GM12878 (cell line): ENCODE results near the gene CDC25C. TPM values are rescaled to one million over a fixed set of nuclear protein-coding genes. Genes with fewer than 3 reads are reported as not detected.

Experiments used
- ATAC-seq: fragments of 200-7000 bp; cut with Tn5 transposase; 3 replicates; pipeline ENCODE4 v1.9.1; 2020; ENCODE audit warnings: mild to moderate bottlenecking, moderate library complexity
- BruUV-seq: library from RNA; stranded (reverse); fragments of 400-500 nt; replicated peaks from 2 replicates; lab custom pipeline; 2021; lab: Mats Ljungman, UMichigan
- CTCF ChIA-PET: fragments of 300-600 bp; sonication (Branson Sonifier 250); formaldehyde crosslinking; extraction: SDS; loops from one replicate; lab custom pipeline; 2021; ENCODE audit warnings: inconsistent platforms; lab: Yijun Ruan, JAX
- POLR2A ChIA-PET: fragments of 350-600 bp; formaldehyde crosslinking; extraction: SDS; loops from one replicate; lab custom pipeline; 2021; ENCODE audit warnings: inconsistent platforms; lab: Charles Lee
- RAD21 ChIA-PET: fragments of 300-600 bp; sonication (Branson Sonifier 250); formaldehyde crosslinking; loops from one replicate; lab custom pipeline; 2023; ENCODE audit warnings: antibody characterized with exemption; ENCODE audit not compliant: unreplicated experiment; lab: Charles Lee
- SMC1A ChIA-PET: fragments of 300-600 bp; sonication (Branson Sonifier 250); formaldehyde crosslinking; loops from one replicate; lab custom pipeline; 2023; ENCODE audit not compliant: unreplicated experiment, uncharacterized antibody; lab: Charles Lee
- DNase-seq: peaks from one replicate; pipeline ENCODE4 v3.0.0-alpha.2; 2011; ENCODE audit warnings: low read depth, low spot score
- FAIRE-seq: peaks from 3 replicates; lab custom pipeline; 2011; peaks lifted over from hg19 to GRCh38; lab: Jason Lieb, UNC
- H2AFZ ChIP-seq: 2 replicates; pipeline ENCODE4 v1.6.0; 2011; ENCODE audit warnings: low read depth, low read length, control low read depth; ENCODE audit not compliant: control insufficient read depth
- H3K27ac ChIP-seq: 2 replicates; pipeline ENCODE4 v1.5.1; 2011; ENCODE audit warnings: control low read depth; ENCODE audit not compliant: control insufficient read depth, insufficient read depth
- H3K27me3 ChIP-seq, 2 experiments: replicated peaks in 1 of 2; 2 replicates each; pipeline versions ENCODE4 v1.6.0 to v1.6.1; 2011; ENCODE audit warnings: low read length in 1 of 2; ENCODE audit not compliant: control insufficient read depth in 2 of 2, insufficient read depth in 2 of 2
- H3K36me3 ChIP-seq, 2 experiments: 2 replicates each; pipeline ENCODE4 v1.5.1; 2011; ENCODE audit warnings: low read length in 1 of 2; ENCODE audit not compliant: control insufficient read depth in 2 of 2, insufficient read depth in 2 of 2
- H3K4me1 ChIP-seq: 2 replicates; pipeline ENCODE4 v1.6.1; 2011; ENCODE audit warnings: mild to moderate bottlenecking, low read length, moderate library complexity, mixed read lengths; ENCODE audit not compliant: control insufficient read depth, insufficient read depth
- H3K4me2 ChIP-seq: 2 replicates; pipeline ENCODE4 v1.6.0; 2011; ENCODE audit warnings: control low read depth; ENCODE audit not compliant: control insufficient read depth, insufficient read depth
- H3K4me3 ChIP-seq: fragments of 200-600 bp; sonication (generic); 2 replicates; pipeline ENCODE4 v1.5.1; 2016
- H3K79me2 ChIP-seq: 2 replicates; pipeline ENCODE4 v1.6.0; 2011; ENCODE audit warnings: low read length; ENCODE audit not compliant: control insufficient read depth, insufficient read depth
- H3K9ac ChIP-seq: 2 replicates; pipeline ENCODE4 v1.8.0; 2011; ENCODE audit warnings: low read length, control low read depth, mixed read lengths; ENCODE audit not compliant: control insufficient read depth, insufficient read depth
- H3K9me3 ChIP-seq: replicated peaks from 3 replicates; pipeline ENCODE4 v1.5.1; 2011; ENCODE audit warnings: mild to moderate bottlenecking, low read length; ENCODE audit not compliant: control insufficient read depth, insufficient read depth
- H4K20me1 ChIP-seq: 2 replicates; pipeline ENCODE4 v1.6.0; 2011; ENCODE audit not compliant: control insufficient read depth, insufficient read depth
- CBX5 ChIP-seq: sonication (generic); IDR thresholded peaks from 2 replicates; pipeline ENCODE4 v1.6.1; 2016; ENCODE audit warnings: low read depth, moderate library complexity, mild to moderate bottlenecking, inconsistent platforms
- CREM ChIP-seq: IDR thresholded peaks from 2 replicates; pipeline ENCODE4 v1.6.1; 2014; ENCODE audit warnings: antibody characterized with exemption, low read depth
- HCFC1 ChIP-seq: fragments of 150-350 bp; IDR thresholded peaks from 2 replicates; pipeline ENCODE4 v1.6.1; 2014; ENCODE audit warnings: low read length
- IRF4 ChIP-seq: IDR thresholded peaks from 2 replicates; pipeline ENCODE4 v1.6.1; 2011; ENCODE audit warnings: low read depth, low read length
- JUNB ChIP-seq: IDR thresholded peaks from 2 replicates; pipeline ENCODE4 v1.6.1; 2016; ENCODE audit warnings: antibody characterized with exemption, mild to moderate bottlenecking
- KDM1A ChIP-seq: fragments of 200-600 bp; sonication (generic); IDR thresholded peaks from 2 replicates; pipeline ENCODE4 v1.6.1; 2016; ENCODE audit warnings: borderline replicate concordance
- MYB ChIP-seq: fragments of 150-350 bp; IDR thresholded peaks from 2 replicates; pipeline ENCODE4 v1.6.1; 2014; ENCODE audit warnings: mild to moderate bottlenecking, low read depth, low read length, borderline replicate concordance
- MYC ChIP-seq: IDR thresholded peaks from 2 replicates; pipeline ENCODE4 v1.6.1; 2011; ENCODE audit warnings: mild to moderate bottlenecking, low read length, moderate library complexity, inconsistent platforms; ENCODE audit not compliant: insufficient read depth, insufficient replicate concordance, insufficient read length, severe bottlenecking
- ZZZ3 ChIP-seq: IDR thresholded peaks from 2 replicates; pipeline ENCODE4 v1.6.1; 2011; ENCODE audit warnings: low read depth; ENCODE audit not compliant: control insufficient read depth, insufficient read length
- WGBS: methylation state at CpG from one replicate; pipeline ENCODE4 v1.1.6; 2016; ENCODE audit warnings: low lambda C conversion rate; ENCODE audit not compliant: insufficient replicate concordance, insufficient coverage; ENCODE audit errors: missing lambda C conversion rate; 5-methylcytosine and 5-hydroxymethylcytosine counted together
- in situ Hi-C: fragments of 300-500 bp; cut with MboI; formaldehyde crosslinking; loops from 9 replicates; pipeline ENCODE4 v1.14.3; 2018; ENCODE audit warnings: mixed read lengths
- intact Hi-C: fragments of 100-400 bp; cut with micrococcal nuclease; formaldehyde crosslinking; loops from one replicate; pipeline ENCODE4 v1.14.2; 2022; ENCODE audit not compliant: unreplicated experiment
- polyA plus RNA-seq, 11 experiments: library from polyadenylated mRNA; depleted of rRNA in 4 of 11; unstranded in 6 of 11; stranded (reverse) in 5 of 11; fragments of >200 nt; fragmentation: Nextera tagmentation in 4 of 11; fragmentation: Illumina TruSeq in 1 of 11; extraction: Ambion mirVana in 4 of 11; extraction: Trizol in 1 of 11; gene quantifications; 1 replicate in 1 of 11; 2 replicates in 10 of 11; pipeline versions ENCODE4 v1.2.1 to v1.2.3, GENCODE V29; 2011 to 2016; ENCODE audit warnings: inconsistent platforms in 2 of 11, missing spikeins in 2 of 11, low read depth in 1 of 11
- total RNA-seq, 4 experiments: library from RNA; depleted of rRNA in 3 of 4; stranded (reverse); fragments of >200 nt in 3 of 4; fragmentation: Illumina TruSeq in 1 of 4; extraction: Trizol in 1 of 4; gene quantifications; 2 replicates each; pipeline versions ENCODE4 v1.2.1 to v1.2.3, GENCODE V29; 2013 to 2021
- TF ChIP-seq, protein P1 (sequence below): IDR thresholded peaks from 2 replicates; pipeline ENCODE4 v1.6.1; 2012; ENCODE audit warnings: mild to moderate bottlenecking, low read depth, low read length
- TF ChIP-seq, protein P2 (sequence below): fragments of 450-650 bp; IDR thresholded peaks from 2 replicates; pipeline ENCODE4 v1.6.1; 2016; ENCODE audit warnings: mild to moderate bottlenecking
- TF ChIP-seq, protein P3 (sequence below): fragments of 450-650 bp; IDR thresholded peaks from 2 replicates; pipeline ENCODE4 v1.6.1; 2016; ENCODE audit warnings: mild to moderate bottlenecking
- TF ChIP-seq, protein P4 (sequence below): IDR thresholded peaks from 2 replicates; pipeline ENCODE4 v1.6.1; 2011; ENCODE audit warnings: mild to moderate bottlenecking, low read depth, low read length, moderate library complexity; ENCODE audit not compliant: insufficient replicate concordance
- TF ChIP-seq, protein P5 (sequence below): fragments of 450-650 bp; IDR thresholded peaks from 2 replicates; pipeline ENCODE4 v1.6.1; 2017; ENCODE audit warnings: mild to moderate bottlenecking

The CDC25C gene
- total and polyA plus RNA-seq, 10 of the 15 experiments (the other 5 are each of a cell fraction or from before 2014, with no cell fraction given) = 9.2 to 30.7 (median 14.9) TPM

DNA sequence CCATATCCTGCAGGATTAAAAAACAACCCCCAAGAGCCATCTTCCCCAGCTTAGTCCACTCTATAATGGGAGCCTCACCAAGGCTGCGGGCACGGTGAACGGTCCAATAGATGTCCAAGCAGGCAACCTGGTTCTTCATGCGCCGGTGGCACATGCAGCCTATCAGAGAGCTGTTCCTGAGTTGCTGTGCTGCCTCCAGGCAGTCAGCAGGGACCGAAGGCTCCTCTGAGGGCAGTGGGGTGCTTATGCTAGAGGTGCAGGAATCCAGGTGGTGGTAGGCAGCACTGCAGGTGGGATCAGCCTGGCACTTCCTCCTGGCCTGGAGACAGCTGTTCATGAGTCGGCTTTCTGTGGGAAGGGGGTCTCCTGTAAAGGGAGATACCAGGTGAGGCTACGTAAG lies 67.4 kb downstream of the CDC25C start (continued):
- TF ChIP-seq MYB (no peak), CBX5 (no peak), KDM1A (no peak), CREM (no peak)
- TF ChIP-seq, protein P1, sequence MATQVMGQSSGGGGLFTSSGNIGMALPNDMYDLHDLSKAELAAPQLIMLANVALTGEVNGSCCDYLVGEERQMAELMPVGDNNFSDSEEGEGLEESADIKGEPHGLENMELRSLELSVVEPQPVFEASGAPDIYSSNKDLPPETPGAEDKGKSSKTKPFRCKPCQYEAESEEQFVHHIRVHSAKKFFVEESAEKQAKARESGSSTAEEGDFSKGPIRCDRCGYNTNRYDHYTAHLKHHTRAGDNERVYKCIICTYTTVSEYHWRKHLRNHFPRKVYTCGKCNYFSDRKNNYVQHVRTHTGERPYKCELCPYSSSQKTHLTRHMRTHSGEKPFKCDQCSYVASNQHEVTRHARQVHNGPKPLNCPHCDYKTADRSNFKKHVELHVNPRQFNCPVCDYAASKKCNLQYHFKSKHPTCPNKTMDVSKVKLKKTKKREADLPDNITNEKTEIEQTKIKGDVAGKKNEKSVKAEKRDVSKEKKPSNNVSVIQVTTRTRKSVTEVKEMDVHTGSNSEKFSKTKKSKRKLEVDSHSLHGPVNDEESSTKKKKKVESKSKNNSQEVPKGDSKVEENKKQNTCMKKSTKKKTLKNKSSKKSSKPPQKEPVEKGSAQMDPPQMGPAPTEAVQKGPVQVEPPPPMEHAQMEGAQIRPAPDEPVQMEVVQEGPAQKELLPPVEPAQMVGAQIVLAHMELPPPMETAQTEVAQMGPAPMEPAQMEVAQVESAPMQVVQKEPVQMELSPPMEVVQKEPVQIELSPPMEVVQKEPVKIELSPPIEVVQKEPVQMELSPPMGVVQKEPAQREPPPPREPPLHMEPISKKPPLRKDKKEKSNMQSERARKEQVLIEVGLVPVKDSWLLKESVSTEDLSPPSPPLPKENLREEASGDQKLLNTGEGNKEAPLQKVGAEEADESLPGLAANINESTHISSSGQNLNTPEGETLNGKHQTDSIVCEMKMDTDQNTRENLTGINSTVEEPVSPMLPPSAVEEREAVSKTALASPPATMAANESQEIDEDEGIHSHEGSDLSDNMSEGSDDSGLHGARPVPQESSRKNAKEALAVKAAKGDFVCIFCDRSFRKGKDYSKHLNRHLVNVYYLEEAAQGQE = no peak
- TF ChIP-seq, protein P2, sequence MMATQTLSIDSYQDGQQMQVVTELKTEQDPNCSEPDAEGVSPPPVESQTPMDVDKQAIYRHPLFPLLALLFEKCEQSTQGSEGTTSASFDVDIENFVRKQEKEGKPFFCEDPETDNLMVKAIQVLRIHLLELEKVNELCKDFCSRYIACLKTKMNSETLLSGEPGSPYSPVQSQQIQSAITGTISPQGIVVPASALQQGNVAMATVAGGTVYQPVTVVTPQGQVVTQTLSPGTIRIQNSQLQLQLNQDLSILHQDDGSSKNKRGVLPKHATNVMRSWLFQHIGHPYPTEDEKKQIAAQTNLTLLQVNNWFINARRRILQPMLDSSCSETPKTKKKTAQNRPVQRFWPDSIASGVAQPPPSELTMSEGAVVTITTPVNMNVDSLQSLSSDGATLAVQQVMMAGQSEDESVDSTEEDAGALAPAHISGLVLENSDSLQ = no peak

DNA sequence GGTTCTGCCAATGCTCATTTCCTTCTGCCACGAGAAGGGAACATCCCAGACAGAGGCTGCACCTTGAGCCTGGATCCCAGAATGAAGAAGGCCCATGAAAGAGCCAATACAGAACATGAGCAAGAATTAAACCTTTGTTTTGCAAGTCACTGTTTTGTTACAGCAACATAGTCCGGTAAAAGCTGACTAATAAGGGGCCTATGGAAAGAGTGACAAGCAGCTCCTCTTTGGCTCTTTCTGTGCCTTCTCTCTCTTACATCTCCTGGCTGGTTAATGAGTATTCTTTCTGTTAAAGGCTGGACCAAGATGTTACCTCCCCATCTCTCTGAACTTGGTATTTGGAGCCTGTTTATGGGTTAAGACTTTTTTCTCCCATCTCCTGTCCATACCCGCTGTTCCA lies 68.0 kb downstream of the CDC25C start:
- intact Hi-C loops = no loop called here
- Histone ChIP-seq H3K36me3 (no peaks in the 10 kb centered on the region), H2AFZ (no peak overlapping the region), H3K27me3 (no peaks in the 10 kb centered on the region), H3K27ac (no peak overlapping the region), H4K20me1 (no peaks in the 10 kb centered on the region), H3K4me2 (no peak overlapping the region), H3K79me2 (no peaks in the 10 kb centered on the region), H3K9me3 (no peaks in the 10 kb centered on the region), H3K4me3 (no peak overlapping the region), H3K9ac (no peak overlapping the region), H3K4me1 (no peaks in the 10 kb centered on the region)
- POLR2A ChIA-PET = no interaction called here
- in situ Hi-C loops = no loop called here
- SMC1A ChIA-PET = interaction anchor here (1.0 kb wide), 1 partner anchor 23 kb away, joined by 4 read pairs; no protein-coding TSS in a partner anchor
- no peak for FAIRE-seq
- BruUV-seq = no TSS peak
- WGBS = 16% methylated on average over 3 of the region's 3 CpGs
- no peak for ATAC-seq
- CTCF ChIA-PET = no interaction called here
- no peak for DNase-seq
- RAD21 ChIA-PET = no interaction called here
- no peak for TF ChIP-seq MYC
- no peak for TF ChIP-seq HCFC1
- no peak for TF ChIP-seq JUNB
- TF ChIP-seq ZZZ3 = no peak
- TF ChIP-seq IRF4 = no peak
- TF ChIP-seq, protein P3, sequence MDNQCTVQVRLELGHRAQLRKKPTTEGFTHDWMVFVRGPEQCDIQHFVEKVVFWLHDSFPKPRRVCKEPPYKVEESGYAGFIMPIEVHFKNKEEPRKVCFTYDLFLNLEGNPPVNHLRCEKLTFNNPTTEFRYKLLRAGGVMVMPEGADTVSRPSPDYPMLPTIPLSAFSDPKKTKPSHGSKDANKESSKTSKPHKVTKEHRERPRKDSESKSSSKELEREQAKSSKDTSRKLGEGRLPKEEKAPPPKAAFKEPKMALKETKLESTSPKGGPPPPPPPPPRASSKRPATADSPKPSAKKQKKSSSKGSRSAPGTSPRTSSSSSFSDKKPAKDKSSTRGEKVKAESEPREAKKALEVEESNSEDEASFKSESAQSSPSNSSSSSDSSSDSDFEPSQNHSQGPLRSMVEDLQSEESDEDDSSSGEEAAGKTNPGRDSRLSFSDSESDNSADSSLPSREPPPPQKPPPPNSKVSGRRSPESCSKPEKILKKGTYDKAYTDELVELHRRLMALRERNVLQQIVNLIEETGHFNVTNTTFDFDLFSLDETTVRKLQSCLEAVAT = no peak
- TF ChIP-seq, protein P4, sequence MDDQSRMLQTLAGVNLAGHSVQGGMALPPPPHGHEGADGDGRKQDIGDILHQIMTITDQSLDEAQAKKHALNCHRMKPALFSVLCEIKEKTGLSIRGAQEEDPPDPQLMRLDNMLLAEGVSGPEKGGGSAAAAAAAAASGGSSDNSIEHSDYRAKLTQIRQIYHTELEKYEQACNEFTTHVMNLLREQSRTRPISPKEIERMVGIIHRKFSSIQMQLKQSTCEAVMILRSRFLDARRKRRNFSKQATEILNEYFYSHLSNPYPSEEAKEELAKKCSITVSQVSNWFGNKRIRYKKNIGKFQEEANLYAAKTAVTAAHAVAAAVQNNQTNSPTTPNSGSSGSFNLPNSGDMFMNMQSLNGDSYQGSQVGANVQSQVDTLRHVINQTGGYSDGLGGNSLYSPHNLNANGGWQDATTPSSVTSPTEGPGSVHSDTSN = no peak
- TF ChIP-seq, protein P5, sequence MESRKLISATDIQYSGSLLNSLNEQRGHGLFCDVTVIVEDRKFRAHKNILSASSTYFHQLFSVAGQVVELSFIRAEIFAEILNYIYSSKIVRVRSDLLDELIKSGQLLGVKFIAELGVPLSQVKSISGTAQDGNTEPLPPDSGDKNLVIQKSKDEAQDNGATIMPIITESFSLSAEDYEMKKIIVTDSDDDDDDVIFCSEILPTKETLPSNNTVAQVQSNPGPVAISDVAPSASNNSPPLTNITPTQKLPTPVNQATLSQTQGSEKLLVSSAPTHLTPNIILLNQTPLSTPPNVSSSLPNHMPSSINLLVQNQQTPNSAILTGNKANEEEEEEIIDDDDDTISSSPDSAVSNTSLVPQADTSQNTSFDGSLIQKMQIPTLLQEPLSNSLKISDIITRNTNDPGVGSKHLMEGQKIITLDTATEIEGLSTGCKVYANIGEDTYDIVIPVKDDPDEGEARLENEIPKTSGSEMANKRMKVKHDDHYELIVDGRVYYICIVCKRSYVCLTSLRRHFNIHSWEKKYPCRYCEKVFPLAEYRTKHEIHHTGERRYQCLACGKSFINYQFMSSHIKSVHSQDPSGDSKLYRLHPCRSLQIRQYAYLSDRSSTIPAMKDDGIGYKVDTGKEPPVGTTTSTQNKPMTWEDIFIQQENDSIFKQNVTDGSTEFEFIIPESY = no peak
